Measurements from ENCODE around the gene CDKAL1.

CDKAL1 gene

DNA sequence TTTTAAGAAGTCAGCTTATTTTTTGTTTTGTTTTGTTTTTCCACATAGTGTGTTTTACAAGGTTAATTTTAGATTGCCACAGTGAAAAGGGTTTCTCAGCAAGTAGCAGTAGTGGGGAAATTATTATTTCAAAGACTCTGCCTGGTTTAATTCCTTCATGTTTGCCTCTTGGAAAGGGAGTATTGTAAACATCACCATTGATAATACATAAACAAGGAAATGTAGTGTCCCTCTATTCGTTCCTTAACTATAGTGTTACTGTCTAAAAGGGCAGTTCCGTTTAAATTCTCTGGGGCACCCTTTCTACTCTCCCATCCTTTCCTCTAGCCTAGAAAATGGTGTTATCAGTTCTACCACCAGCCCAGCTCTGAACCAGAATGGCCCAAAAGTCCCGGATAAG lies 668.3 kb downstream of the CDKAL1 start:
- H3K27me3 ChIP-seq (ENCODE audit: insufficient read depth, low read length, poor library complexity): no peaks in the 10 kb centered on the region
- no peak overlapping the region for H3K23ac ChIP-seq (ENCODE audit: low read length)
- no peaks in the 10 kb centered on the region for H3K36me3 ChIP-seq (ENCODE audit: control insufficient read depth, insufficient read depth, low read length)
- no peak overlapping the region for H3K56ac ChIP-seq (ENCODE audit: low read length)
- no peak overlapping the region for H3K18ac ChIP-seq (ENCODE audit: low read length)
- no peak overlapping the region for H2BK5ac ChIP-seq (ENCODE audit: low read length)
- H2BK120ac ChIP-seq (ENCODE audit: low read depth, low read length): no peak overlapping the region
- no peaks in the 10 kb centered on the region for H3K79me2 ChIP-seq (ENCODE audit: control insufficient read depth, insufficient read depth, low read length)
- H2AK5ac ChIP-seq (ENCODE audit: low read length): no peak overlapping the region
- no peak overlapping the region for H3K4me2 ChIP-seq (ENCODE audit: low read length)
- no peak for DNase-seq
- H4K8ac ChIP-seq (ENCODE audit: low read depth, low read length): no peak overlapping the region
- H2BK15ac ChIP-seq (replicated peaks; ENCODE audit: low read depth): no peak overlapping the region
- no peak overlapping the region for H3K27ac ChIP-seq (ENCODE audit: low read depth, low read length)
- no peak overlapping the region for H3K9ac ChIP-seq (ENCODE audit: low read length)
- no CpG with 5 or more reads among the region's 3 CpGs for WGBS (ENCODE audit: extremely low coverage, insufficient coverage, low lambda C conversion rate)
- no peak overlapping the region for H3K4me3 ChIP-seq (ENCODE audit: low read length)
- no peaks in the 10 kb centered on the region for H3K4me1 ChIP-seq (ENCODE audit: control insufficient read depth, low read depth, low read length)
- no peak overlapping the region for H3K4ac ChIP-seq (ENCODE audit: low read depth, low read length)
- H4K5ac ChIP-seq (ENCODE audit: low read length): no peak overlapping the region
- H3K79me1 ChIP-seq (ENCODE audit: low read length): no peaks in the 10 kb centered on the region

DNA sequence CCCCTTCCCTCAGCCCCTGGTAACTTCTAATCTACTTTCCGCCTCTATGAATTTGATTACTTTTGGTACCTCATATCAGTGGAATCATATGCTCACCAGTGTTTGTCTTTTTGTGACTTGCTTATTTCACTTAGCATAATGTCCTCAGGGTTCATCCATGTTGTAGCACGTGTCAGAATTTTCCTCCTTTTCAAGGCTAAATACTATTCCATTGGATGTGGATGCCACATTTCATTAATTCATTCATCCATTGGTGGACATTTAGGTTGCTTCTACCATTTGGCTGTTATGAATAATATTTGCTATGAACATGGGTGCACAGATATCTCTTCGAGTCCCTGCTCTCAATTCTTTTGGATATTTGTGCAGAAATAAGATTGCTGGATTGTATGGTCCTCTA lies 670.7 kb downstream of the CDKAL1 start:
- H3K4ac ChIP-seq (ENCODE audit: low read depth, low read length): no peak overlapping the region
- no peak overlapping the region for H3K56ac ChIP-seq (ENCODE audit: low read length)
- no peak overlapping the region for H3K4me3 ChIP-seq (ENCODE audit: low read length)
- no peak overlapping the region for H2AK5ac ChIP-seq (ENCODE audit: low read length)
- H3K23ac ChIP-seq (ENCODE audit: low read length): no peak overlapping the region
- no peaks in the 10 kb centered on the region for H3K27me3 ChIP-seq (ENCODE audit: insufficient read depth, low read length, poor library complexity)
- H4K8ac ChIP-seq (ENCODE audit: low read depth, low read length): no peak overlapping the region
- no peak overlapping the region for H3K4me2 ChIP-seq (ENCODE audit: low read length)
- no peak overlapping the region for H2BK5ac ChIP-seq (ENCODE audit: low read length)
- no peak overlapping the region for H2BK120ac ChIP-seq (ENCODE audit: low read depth, low read length)
- no CpG with 5 or more reads among the region's 3 CpGs for WGBS (ENCODE audit: extremely low coverage, insufficient coverage, low lambda C conversion rate)
- H2BK15ac ChIP-seq (replicated peaks; ENCODE audit: low read depth): no peak overlapping the region
- no peak overlapping the region for H3K18ac ChIP-seq (ENCODE audit: low read length)
- no peaks in the 10 kb centered on the region for H3K36me3 ChIP-seq (ENCODE audit: control insufficient read depth, insufficient read depth, low read length)
- H4K5ac ChIP-seq (ENCODE audit: low read length): no peak overlapping the region
- no peak overlapping the region for H3K27ac ChIP-seq (ENCODE audit: low read depth, low read length)
- H3K9ac ChIP-seq (ENCODE audit: low read length): no peak overlapping the region
- H3K79me2 ChIP-seq (ENCODE audit: control insufficient read depth, insufficient read depth, low read length): no peaks in the 10 kb centered on the region
- no peaks in the 10 kb centered on the region for H3K4me1 ChIP-seq (ENCODE audit: control insufficient read depth, low read depth, low read length)
- DNase-seq: no peak
- no peaks in the 10 kb centered on the region for H3K79me1 ChIP-seq (ENCODE audit: low read length)

DNA sequence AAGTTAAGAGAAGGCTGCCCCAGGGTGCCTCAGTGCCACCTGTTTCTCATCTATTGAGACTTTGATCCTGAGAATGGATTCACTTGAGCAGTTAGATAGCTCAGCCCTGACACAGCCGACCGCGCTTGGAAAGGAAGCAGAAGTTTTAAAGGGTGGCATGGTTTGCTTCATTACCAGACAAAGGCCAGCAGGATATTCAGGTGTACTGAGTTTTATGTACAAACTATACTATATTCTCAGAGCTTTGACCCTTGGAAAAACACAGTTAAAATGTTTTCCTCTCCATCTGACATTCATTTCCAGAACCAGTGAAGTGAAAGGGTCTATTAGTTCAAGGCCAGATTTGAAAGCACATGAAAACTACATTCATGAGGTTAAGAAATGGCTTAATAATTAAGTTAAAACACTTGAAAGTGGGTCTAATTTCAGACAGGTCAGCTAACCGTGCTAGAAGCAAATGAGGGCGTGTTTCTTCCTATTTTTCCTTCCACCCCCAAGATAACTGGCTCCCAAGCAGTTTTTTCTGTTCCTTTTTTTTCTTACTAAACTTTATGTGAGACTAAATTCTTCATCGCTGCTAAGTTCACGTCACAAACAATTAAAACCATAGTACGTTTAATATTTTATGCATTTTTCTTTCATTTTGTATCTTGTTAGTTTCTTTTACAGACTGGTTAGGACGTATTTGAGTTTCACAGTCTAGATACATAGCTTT lies 674.0 kb downstream of the CDKAL1 start:
- Histone ChIP-seq H3K79me1 (ENCODE audit: low read length) (no peaks in the 10 kb centered on the region), H3K4me1 (ENCODE audit: control insufficient read depth, low read depth, low read length) (peaks cover 2% of the 10 kb centered on the region), H3K9ac (ENCODE audit: low read length) (no peak overlapping the region), H4K8ac (ENCODE audit: low read depth, low read length) (no peak overlapping the region), H2BK120ac (ENCODE audit: low read depth, low read length) (no peak overlapping the region), H3K27ac (ENCODE audit: low read depth, low read length) (no peak overlapping the region), H4K5ac (ENCODE audit: low read length) (no peak overlapping the region), H3K23ac (ENCODE audit: low read length) (no peak overlapping the region), H3K27me3 (ENCODE audit: insufficient read depth, low read length, poor library complexity) (no peaks in the 10 kb centered on the region), H2BK15ac (replicated peaks; ENCODE audit: low read depth) (no peak overlapping the region), H3K4me2 (ENCODE audit: low read length) (no peak overlapping the region), H3K4me3 (ENCODE audit: low read length) (no peak overlapping the region), H3K79me2 (ENCODE audit: control insufficient read depth, insufficient read depth, low read length) (no peaks in the 10 kb centered on the region), H3K56ac (ENCODE audit: low read length) (no peak overlapping the region), H3K18ac (ENCODE audit: low read length) (no peak overlapping the region), H3K36me3 (ENCODE audit: control insufficient read depth, insufficient read depth, low read length) (no peaks in the 10 kb centered on the region), H2AK5ac (ENCODE audit: low read length) (no peak overlapping the region), H2BK5ac (ENCODE audit: low read length) (no peak overlapping the region), H3K4ac (ENCODE audit: low read depth, low read length) (no peak overlapping the region)
- DNase-seq: no peak
- no CpG with 5 or more reads among the region's 9 CpGs for WGBS (ENCODE audit: extremely low coverage, insufficient coverage, low lambda C conversion rate)

DNA sequence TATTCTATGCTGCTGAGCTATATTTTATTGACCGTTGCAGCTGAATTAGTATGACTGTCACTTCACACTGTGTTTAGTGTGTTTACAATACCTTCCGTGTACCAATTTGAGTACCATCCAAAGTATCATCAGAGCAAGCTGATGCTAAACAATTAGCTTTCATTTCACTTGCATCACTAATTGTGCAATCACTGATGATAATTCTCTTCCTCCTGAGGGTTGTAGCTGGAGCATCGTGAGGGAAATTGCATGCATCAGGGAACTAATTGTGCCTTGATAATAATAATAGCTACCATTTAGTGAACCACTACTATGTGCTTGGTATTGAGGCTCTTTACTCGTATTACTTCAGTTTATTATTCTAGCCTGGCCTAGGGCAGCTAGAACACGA lies 674.5 kb downstream of the CDKAL1 start:
- no peaks in the 10 kb centered on the region for H3K27me3 ChIP-seq (ENCODE audit: insufficient read depth, low read length, poor library complexity)
- H2BK5ac ChIP-seq (ENCODE audit: low read length): no peak overlapping the region
- no peak overlapping the region for H4K5ac ChIP-seq (ENCODE audit: low read length)
- no peak overlapping the region for H3K4ac ChIP-seq (ENCODE audit: low read depth, low read length)
- no peak for DNase-seq
- no CpG with 5 or more reads among the region's 5 CpGs for WGBS (ENCODE audit: extremely low coverage, insufficient coverage, low lambda C conversion rate)
- no peaks in the 10 kb centered on the region for H3K79me1 ChIP-seq (ENCODE audit: low read length)
- no peak overlapping the region for H2AK5ac ChIP-seq (ENCODE audit: low read length)
- H3K36me3 ChIP-seq (ENCODE audit: control insufficient read depth, insufficient read depth, low read length): no peaks in the 10 kb centered on the region
- no peak overlapping the region for H2BK120ac ChIP-seq (ENCODE audit: low read depth, low read length)
- H3K23ac ChIP-seq (ENCODE audit: low read length): no peak overlapping the region
- no peak overlapping the region for H3K27ac ChIP-seq (ENCODE audit: low read depth, low read length)
- no peak overlapping the region for H3K9ac ChIP-seq (ENCODE audit: low read length)
- no peak overlapping the region for H4K8ac ChIP-seq (ENCODE audit: low read depth, low read length)
- no peak overlapping the region for H3K18ac ChIP-seq (ENCODE audit: low read length)
- no peak overlapping the region for H2BK15ac ChIP-seq (replicated peaks; ENCODE audit: low read depth)
- no peaks in the 10 kb centered on the region for H3K79me2 ChIP-seq (ENCODE audit: control insufficient read depth, insufficient read depth, low read length)
- no peak overlapping the region for H3K56ac ChIP-seq (ENCODE audit: low read length)
- H3K4me3 ChIP-seq (ENCODE audit: low read length): no peak overlapping the region
- peaks cover 2% of the 10 kb centered on the region for H3K4me1 ChIP-seq (ENCODE audit: control insufficient read depth, low read depth, low read length)
- H3K4me2 ChIP-seq (ENCODE audit: low read length): no peak overlapping the region

DNA sequence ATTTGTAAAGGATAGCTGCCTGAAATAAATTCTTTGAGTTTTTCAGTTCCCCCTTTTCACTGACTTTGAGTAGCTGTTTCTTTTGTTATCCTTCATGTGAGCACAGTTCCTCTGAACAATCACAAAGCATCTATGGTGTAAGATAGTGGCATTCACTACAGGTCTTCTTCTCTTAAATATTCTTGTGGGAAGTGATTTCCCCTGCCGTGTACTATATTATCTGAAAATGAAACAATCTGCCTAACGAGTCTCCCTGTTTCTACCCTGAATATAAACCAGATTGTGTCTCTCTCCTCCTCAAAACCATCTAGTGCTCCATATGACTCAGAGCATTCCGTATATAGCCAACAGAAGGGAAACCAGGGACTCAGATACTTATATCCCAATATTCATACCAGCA lies 679.2 kb downstream of the CDKAL1 start:
- no peak overlapping the region for H2BK120ac ChIP-seq (ENCODE audit: low read depth, low read length)
- H2BK15ac ChIP-seq (replicated peaks; ENCODE audit: low read depth): no peak overlapping the region
- H3K4ac ChIP-seq (ENCODE audit: low read depth, low read length): no peak overlapping the region
- no peak overlapping the region for H3K4me3 ChIP-seq (ENCODE audit: low read length)
- H3K27ac ChIP-seq (ENCODE audit: low read depth, low read length): no peak overlapping the region
- no peaks in the 10 kb centered on the region for H3K27me3 ChIP-seq (ENCODE audit: insufficient read depth, low read length, poor library complexity)
- no peak overlapping the region for H3K9ac ChIP-seq (ENCODE audit: low read length)
- H3K56ac ChIP-seq (ENCODE audit: low read length): no peak overlapping the region
- no peak for DNase-seq
- no CpG with 5 or more reads among the region's 3 CpGs for WGBS (ENCODE audit: extremely low coverage, insufficient coverage, low lambda C conversion rate)
- H3K18ac ChIP-seq (ENCODE audit: low read length): no peak overlapping the region
- H4K5ac ChIP-seq (ENCODE audit: low read length): no peak overlapping the region
- H3K4me2 ChIP-seq (ENCODE audit: low read length): no peak overlapping the region
- no peak overlapping the region for H4K8ac ChIP-seq (ENCODE audit: low read depth, low read length)
- no peaks in the 10 kb centered on the region for H3K79me2 ChIP-seq (ENCODE audit: control insufficient read depth, insufficient read depth, low read length)
- no peaks in the 10 kb centered on the region for H3K36me3 ChIP-seq (ENCODE audit: control insufficient read depth, insufficient read depth, low read length)
- H3K4me1 ChIP-seq (ENCODE audit: control insufficient read depth, low read depth, low read length): peaks cover 2% of the 10 kb centered on the region
- H3K23ac ChIP-seq (ENCODE audit: low read length): no peak overlapping the region
- H2AK5ac ChIP-seq (ENCODE audit: low read length): no peak overlapping the region
- no peaks in the 10 kb centered on the region for H3K79me1 ChIP-seq (ENCODE audit: low read length)
- H2BK5ac ChIP-seq (ENCODE audit: low read length): no peak overlapping the region
